ENCODE data around the gene OTP.

- TF ChIP-seq CTCF (conservative IDR thresholded peaks at IDR 0.05 in 1 of 2, IDR thresholded peaks at IDR 0.05 in 1 of 2; ENCODE audit: low read depth in 1 of 2, low read length in 2 of 2) (no peak), EZH2 (IDR thresholded peaks at IDR 0.05; ENCODE audit: low read length, missing control alignments) (no peak)
Measured at GRCh38 chr5:77588175-77588574, 50.3 kb downstream of the OTP start.
